Glomerular endothelial cell (primary cell): Measurements from ENCODE around the gene GH1. TPM values are rescaled to one million over a fixed set of nuclear protein-coding genes. Genes with fewer than 3 reads are reported as not detected.
A peak's percentile ranks its signal among the peaks of the same experiment; 100 is the strongest.
"Not testable (repeated sequence)": the region's sequence is repeated elsewhere in the genome, so short reads cannot be mapped to it uniquely, and the experiment has no call there.

Source experiments
- DNase-seq: peaks from one replicate; pipeline ENCODE4 v3.0.0-alpha.2; 2011; ENCODE audit warnings: low read depth, low spot score; ENCODE audit errors: extremely low read depth
- total RNA-seq: library from RNA; depleted of rRNA; stranded (reverse); fragments of >200 nt; gene quantifications from 2 replicates; pipeline ENCODE4 v1.2.3, GENCODE V29; 2015

The GH1 gene
- total RNA-seq, 1 donor from 2014 or later, result not detected

DNA sequence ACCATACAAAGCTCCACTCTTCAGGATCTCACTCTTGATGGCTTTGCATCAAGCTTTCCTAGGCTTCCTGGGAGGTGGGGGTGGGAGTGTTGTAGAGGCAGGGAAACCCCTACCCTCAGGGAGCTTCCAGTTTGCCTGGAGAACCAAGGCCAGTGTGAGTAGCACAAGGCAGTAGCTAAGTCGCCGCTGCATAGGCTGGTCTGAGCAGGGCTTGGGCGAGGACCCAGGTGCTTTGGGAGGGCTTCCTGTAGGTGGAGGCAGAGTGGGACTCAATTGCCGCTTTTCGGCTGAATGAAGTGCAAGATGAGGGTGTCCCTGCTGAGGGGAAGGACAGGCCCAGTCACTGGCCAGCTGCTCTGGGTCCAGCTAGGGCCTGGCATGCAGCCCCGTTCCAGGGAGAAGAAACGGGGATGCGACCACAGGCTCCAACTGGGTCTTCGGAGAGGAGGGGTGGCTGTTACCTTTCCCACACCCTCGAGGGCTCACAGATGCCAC, 9.6 kb upstream of the GH1 start:
- DNase-seq, result no peak

DNA sequence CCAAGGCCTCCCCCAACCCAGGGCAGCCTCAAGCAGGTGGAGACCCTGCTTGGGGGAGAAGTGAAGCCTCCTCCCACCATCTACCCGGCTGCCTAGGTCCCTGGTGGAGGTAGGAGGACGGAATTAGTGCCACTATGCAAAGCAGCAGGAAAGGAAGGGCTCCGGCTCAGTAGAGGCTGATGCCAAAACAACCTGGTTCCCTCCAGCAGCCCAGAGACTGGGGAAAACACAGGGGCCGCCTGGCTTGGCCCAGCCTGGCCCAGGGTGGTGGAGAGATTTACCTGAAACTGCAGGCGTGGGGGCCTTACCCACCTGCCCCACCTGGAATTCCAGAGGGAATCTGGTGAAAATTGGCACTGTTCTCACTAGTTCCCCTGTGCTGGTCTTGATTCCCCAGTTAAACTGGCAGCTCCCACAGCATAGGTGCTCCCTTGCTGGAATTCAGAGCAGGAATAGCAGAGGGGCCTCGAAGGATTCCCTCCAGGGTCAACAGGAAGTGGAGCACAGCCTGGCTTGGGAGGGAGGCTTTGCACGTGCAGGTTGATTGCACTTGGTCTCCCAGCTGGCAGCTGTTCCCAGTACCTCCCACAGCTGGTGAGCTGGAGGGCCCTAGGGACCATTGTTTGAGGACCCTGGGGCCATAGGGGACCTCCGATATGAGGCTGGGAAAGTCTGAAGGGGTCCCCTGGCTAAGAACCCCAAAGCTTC, 9.0 kb upstream of the GH1 start:
- DNase-seq, result no peak

DNA sequence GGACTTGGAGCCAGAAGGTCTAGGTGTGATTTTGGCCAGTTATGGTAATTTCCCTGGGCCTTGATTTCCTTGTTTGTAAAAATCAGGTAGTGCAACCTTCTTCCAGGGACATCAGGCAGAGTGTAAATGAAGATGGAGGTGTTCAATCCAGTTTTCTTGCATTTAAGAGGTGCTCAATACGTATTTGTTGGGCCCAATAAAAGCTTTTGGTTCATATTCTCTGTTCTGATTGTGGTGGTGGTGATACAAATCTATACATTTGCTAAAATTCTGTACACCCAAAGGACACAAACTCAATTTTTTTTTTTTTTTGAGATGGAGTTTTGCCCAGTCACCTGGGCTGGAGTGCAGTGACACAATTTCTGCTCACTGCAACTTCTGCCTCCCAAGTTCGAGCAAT, 7.5 kb upstream of the GH1 start:
- no peak for DNase-seq

DNA sequence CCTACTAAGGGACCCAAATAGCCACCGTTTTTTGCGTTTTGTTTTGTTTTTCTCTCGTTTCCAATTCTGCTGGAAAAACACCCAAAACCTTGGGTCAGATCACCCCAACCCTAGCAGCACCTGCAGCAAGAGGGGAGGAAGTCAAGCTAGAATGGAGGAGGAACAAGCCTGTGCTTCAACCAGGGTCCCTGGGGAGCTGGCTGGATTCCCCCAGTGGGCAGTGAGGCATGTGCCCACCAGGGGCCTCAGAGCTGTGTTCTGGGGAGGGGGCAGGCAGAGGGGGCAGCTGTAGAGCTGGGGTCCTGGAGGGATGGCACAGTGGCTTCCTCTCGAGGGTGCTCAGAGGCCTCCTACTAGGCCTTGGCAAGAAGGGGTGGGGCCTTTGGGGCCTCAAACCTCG, 7.0 kb upstream of the GH1 start:
- DNase-seq, result no peak

DNA sequence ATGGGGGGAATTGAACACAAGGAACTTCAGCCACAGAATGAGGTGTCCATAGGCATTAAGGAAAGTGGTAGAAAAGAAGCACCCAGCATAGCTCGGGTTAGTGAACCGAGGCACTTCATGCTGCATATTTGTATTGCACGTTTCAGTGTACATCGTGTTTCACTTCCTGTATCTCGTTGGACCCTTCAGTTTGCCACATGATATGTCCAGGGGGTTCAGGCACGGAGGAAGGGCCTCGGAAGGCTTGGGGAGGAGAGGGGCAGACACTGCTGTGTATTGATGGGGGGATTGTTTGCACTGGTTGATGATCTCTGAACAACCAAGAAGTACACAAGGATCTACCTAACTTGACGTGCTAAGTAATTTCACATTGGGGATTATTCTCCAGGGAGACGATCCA, 3.8 kb upstream of the GH1 start:
- DNase-seq, result not testable (repeated sequence)

DNA sequence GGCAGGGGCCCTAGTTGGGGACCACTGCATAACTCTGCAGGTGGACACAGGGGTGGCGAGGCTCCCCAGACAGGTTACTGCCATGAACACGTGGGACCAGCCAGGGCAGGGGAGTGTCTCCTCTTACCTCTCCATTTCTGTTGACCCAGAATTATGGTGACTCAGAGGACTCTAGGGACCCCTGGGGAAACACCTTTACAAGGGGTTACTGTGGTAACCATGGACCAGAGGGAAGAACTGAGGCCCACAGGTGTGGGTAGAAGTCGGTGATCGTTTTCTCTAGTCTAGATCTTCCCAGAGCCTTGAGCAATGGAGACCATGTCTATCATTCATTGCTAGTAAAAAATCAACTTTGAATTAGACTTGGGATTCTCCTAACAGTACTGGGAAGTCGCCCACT, 2.1 kb upstream of the GH1 start:
- DNase-seq, result not testable (repeated sequence)

DNA sequence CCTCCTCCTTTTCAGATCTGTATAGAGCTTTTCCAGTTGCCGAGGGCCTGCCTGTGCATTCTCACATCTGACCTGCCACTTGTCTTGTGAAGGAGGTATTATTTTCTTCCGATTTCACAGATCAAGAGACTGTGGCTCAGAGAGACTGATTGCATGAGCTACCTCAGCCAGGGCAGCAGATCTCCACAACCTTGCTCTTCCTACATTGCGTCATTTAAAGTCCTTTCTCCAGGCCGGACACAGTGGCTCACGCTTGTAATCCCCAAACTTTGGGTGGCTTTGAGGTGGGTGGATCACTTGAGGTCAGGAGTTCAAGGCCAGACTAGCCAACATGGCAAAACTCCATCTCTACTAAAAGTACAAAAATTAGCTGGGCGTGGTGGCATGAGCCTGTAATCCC, 1.4 kb upstream of the GH1 start:
- DNase-seq, result not testable (repeated sequence)

DNA sequence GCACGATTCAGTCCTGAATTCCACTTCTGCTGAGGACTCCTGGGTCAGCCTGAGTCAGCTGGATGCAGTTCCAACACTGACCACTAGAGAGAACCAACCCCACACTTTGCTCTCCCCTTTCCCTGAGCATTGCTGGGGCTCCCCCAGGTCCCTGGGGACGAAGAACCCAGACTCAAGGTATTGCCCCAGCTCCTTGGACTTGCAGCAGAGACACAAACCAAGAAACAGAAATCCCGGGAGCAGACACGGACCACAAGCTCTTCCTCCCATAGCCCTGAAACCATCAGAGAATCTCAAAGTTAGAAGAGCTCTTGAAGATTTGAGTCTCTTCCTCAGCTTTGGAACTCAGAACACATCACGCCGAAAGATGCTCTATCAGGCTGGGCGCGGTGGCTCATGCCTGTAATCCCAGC, 678 bp upstream of the GH1 start:
- peak; percentile 37 for DNase-seq

DNA sequence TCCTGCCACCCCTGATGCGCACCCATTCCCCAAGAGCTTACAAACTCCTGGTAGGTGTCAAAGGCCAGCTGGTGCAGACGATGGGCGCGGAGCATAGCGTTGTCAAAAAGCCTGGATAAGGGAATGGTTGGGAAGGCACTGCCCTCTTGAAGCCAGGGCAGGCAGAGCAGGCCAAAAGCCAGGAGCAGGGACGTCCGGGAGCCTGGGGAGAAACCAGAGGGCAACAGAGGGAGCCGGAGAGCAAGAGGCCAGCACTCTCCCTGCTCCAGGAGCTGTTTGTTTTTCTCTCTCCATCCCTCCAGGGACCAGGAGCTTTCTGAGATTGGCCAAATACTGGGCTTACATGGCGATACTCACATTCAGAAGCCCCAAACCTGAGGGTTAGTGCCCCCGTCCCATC, 334 bp downstream of the GH1 start:
- DNase-seq, result no peak

DNA sequence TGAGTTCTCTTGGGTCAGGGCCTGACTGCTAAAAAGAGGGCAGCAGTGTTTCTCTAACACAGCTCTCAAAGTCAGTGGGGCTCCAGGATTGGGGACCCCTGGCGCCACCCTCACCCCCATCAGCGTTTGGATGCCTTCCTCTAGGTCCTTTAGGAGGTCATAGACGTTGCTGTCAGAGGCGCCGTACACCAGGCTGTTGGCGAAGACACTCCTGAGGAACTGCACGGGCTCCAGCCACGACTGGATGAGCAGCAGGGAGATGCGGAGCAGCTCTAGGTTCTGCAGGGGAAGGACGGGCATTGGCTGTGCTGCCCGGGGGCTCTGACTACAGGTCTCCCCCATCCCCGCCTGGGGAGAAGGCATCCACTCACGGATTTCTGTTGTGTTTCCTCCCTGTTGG, 993 bp downstream of the GH1 start:
- no peak for DNase-seq

DNA sequence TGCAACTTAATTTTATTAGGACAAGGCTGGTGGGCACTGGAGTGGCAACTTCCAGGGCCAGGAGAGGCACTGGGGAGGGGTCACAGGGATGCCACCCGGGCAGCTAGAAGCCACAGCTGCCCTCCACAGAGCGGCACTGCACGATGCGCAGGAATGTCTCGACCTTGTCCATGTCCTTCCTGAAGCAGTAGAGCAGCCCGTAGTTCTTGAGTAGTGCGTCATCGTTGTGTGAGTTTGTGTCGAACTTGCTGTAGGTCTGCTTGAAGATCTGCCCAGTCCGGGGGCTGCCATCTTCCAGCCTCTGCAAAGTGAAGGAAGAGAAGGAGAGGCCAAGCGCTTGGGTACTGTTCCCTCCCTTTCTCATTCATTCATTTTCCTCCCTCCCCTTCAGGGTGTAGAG, 1.4 kb downstream of the GH1 start:
- DNase-seq, result not testable (repeated sequence)

DNA sequence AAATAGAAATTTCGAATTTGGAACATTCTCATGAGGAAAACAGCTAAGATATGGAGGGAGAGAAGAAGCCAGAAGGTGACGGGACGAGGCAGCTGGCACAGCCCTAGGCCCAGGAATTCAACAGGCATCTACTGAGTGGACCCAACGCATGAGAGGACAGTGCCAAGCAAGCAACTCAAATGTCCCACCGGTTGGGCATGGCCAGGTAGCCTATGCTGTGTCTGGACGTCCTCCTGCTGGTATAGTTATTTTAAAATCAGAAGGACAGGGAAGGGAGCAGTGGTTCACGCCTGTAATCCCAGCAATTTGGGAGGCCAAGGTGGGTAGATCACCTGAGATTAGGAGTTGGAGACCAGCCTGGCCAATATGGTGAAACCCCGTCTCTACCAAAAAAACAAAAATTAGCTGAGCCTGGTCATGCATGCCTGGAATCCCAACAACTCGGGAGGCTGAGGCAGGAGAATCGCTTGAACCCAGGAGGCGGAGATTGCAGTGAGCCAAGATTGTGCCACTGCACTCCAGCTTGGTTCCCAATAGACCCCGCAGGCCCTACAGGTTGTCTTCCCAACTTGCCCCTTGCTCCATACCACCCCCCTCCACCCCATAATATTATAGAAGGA, 2.0 kb downstream of the GH1 start:
- no peak for DNase-seq

DNA sequence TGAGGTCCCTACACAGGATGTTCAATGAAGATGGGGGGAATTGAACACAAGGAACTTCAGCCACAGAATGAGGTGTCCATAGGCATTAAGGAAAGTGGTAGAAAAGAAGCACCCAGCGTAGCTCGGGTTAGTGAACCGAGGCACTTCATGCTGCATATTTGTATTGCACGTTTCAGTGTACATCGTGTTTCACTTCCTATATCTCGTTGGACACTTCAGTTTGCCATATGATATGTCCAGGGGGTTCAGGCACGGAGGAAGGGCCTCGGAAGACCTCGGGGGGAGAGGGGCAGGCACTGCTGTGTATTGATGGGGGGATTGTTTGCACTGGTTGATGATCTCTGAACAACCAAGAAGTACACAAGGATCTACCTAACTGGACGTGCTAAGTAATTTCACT, 2.9 kb downstream of the GH1 start:
- DNase-seq, result not testable (repeated sequence)

DNA sequence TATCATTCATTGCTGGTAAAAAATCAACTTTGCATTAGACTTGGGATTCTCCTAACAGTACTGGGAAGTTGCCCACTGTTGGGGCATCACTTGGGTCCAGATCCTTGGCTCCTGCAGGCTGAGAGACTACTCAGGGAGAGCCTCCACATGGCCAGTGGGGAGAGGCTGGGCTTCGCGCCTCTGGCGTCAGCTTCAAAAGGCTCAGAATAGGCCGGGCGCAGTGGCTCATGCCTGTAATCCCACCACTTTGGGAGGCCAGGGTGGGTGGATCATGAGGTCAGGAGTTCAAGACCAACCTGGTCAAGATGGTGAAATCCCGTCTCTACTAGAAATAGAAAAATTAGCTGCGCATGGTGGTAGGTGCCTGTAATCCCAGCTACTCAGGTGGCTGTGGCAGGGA, 4.2 kb downstream of the GH1 start:
- no peak for DNase-seq

DNA sequence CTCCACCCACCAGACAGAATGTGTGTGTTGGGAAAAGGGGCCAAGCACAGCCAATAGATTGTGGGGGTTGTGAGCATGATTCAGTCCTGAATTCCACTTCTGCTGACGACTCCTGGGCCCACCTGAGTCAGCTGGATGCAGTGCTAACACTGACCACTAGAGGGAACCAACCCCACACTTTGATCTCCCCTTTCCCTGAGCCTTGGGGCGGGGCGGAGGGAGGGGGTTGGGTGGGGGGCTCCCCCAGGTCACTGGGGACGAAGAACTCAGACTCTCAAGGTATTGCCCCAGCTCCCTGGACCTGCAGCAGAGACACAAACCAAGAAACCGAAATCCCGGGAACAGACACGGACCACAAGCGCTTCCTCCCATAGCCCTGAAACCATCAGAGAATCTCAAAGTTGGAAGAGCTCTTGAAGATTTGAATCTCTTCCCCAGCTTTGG, 7.0 kb downstream of the GH1 start:
- no peak for DNase-seq

DNA sequence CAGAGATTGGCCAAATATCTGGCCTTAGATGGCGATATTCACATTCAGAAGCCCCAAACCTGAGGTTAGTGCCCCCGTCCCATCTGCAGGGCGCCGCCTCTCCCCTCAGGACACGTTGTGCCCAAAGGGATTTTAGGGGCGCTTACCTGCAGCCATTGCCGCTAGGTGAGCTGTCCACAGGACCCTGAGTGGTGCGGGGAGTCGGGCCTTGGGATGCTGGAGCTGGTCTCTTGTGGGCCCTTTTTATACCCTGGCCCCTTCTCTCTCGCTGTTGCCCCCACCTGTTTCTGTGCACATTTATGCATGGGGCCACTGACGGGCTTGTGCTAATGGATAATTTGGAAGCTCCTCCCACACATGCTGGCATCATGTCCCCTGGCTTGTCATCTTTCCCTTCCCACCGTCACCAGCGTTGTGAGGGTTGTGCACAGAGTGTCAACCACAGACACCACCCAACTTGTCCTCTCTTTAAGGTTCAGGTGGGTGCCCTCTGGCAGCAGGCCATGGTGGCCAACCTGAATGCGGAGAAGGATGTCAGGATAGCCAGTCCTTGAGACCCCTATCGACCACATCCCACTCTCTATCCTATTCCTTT, 7.5 kb downstream of the GH1 start, which contains the start of gene CSHL1:
Gene CSHL1, minus strand, starts transcription at position 218 of the 595 bp plus-strand sequence. Its CDS starts 62 bp downstream, at position 156.
- no peak for DNase-seq

DNA sequence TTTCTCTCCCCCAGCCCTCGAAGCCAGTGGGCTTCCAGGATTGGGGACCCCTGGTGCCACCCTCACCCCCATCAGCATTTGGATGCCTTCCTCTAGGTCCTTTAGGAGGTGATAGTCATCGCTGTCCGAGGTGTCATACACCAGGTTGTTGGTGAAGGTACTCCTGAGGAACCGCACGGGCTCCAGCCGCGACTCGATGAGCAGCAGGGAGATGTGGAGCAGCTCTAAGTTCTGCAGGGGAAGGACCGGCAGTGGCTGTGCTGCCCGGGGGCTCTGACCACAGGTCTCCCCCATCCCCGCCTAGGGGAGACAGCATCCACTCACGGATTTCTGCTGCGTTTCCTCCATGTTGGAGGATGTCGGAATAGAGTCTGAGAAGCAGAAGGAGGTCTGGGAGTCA, 8.5 kb downstream of the GH1 start:
- DNase-seq, result no peak

DNA sequence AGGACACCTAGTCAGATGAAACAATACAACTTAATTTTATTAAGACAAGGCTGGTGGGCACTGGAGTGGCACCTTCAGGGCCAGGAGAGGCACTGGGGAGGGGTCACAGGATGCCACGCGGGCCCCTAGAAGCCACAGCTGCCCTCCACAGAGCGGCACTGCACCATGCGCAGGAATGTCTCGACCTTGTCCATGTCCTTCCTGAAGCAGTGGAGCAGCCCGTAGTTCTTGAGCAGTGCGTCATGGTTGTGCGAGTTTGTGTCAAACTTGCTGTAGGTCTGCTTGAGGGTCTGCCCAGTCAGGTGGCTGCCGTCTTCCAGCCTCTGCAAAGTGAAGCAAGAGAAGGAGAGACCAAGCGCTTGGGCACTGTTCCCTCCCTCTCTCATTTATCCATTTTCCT, 9.1 kb downstream of the GH1 start:
- not testable (repeated sequence) for DNase-seq

DNA sequence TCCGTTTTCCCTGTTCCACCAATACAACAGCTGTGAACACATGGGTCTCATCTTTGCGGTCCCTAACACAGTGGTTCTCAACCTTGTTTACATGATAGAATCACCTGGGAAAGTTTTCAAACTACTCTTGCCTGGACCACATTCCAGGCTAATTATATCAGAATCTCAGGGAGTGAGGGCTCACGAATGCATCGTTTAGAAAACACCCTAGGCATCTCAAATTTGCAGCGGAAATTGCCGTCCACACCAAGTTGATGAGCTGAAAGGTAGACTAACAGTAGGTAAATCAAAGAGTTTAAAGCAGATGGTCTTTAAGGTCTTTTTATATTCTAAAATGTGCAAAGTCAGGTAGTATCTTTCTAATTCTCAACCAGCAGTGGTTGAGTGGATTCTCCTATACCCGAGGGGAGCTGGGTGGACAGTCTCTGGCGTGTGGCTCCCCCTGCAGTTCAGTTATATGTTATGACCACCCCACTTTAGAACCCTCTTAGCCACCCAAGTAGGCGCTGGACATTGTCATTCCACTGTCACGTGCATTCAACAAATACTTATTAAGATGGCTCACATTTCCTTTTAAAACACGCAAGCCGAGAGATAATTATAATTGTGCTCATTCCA, 11.4 kb downstream of the GH1 start:
- not testable (repeated sequence) for DNase-seq

DNA sequence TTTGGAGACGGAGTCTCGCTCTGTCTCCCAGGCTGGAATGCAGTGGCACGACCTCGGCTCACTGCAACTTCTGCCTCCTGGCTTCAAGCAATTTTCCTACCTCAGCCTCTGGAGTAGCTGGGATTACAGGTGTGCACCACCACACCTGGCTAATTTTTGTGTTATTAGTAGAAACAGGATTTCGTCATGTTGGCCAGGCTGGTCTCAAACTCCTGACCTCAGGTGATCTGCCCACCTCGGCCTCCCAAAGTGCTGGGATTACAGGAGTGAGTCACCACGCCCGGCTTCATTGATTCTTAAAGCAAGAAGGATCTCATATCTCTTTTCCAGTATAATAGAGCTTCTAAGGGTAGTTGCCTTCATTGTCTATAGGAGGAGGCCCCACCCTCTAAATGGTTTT, 13.8 kb downstream of the GH1 start:
- DNase-seq, result not testable (repeated sequence)

DNA sequence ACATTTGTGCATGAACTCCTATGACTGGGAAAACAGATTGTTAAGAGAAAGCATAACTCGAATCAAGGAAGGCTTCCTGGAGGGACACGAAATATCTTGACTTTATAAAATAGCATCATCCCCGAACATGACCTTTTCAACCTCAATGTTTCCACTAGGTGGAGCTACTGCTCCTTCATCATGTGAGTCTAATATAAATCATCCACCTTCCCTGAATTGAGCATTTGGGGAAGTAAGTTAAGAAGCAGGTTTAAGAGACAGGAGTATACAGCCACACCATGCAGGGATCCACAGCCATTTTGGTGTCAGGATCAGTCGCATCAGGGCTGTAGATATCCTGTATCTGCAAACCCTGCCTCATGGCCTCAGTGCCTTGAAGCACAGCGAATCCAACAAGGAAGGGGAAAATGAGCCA, 14.8 kb downstream of the GH1 start:
- DNase-seq, result not testable (repeated sequence)
